ENCODE results near the gene KLHL11. TPM values are rescaled to one million over a fixed set of nuclear protein-coding genes. Genes with fewer than 3 reads are reported as not detected.

KLHL11 gene
- total and polyA plus RNA-seq, 9 of the 15 experiments (the other 6 are each of a cell fraction or from before 2014, with no cell fraction given) = 0.20 to 17.0 (median 10.3) TPM

GRCh38 chr17:41864836-41865595 is at the start of gene KLHL11 (continued):
- TF ChIP-seq SMARCB1 (IDR thresholded peaks at IDR 0.05; ENCODE audit: insufficient read length, low read depth) (no peak), DIDO1 (tag; IDR thresholded peaks at IDR 0.05; ENCODE audit: low read depth) (no peak), GTF2F1 (IDR thresholded peaks at IDR 0.05; ENCODE audit: low read depth, low read length) (no peak), SMARCE1 (IDR thresholded peaks at IDR 0.05) (0 out of 2 replicates have a peak, but pooled peaks have one; percentile 31), MECOM (CRISPR knock-in tag; IDR thresholded peaks at IDR 0.05) (no peak), STAT5A (IDR thresholded peaks at IDR 0.05; ENCODE audit: borderline replicate concordance, low read length) (no peak), TFAM (CRISPR knock-in tag; conservative IDR thresholded peaks at IDR 0.05) (no peak), RNF2 (IDR thresholded peaks at IDR 0.05) (0 out of 2 replicates have a peak, but pooled peaks have one; percentile 9), HMG20B (CRISPR knock-in tag; IDR thresholded peaks at IDR 0.05) (no peak), ZBTB1 (CRISPR knock-in tag; IDR thresholded peaks at IDR 0.05; ENCODE audit: borderline replicate concordance, low read depth) (no peak), ZNF778 (CRISPR knock-in tag; IDR thresholded peaks at IDR 0.05) (no peak), ZNF143 (CRISPR knock-in tag; IDR thresholded peaks at IDR 0.05) (peak; percentile 75), KAT2B (IDR thresholded peaks at IDR 0.05; ENCODE audit: low read depth, low read length) (no peak), FIP1L1 (IDR thresholded peaks at IDR 0.05; ENCODE audit: low read depth, low read length, poor library complexity, severe bottlenecking) (peak; percentile 56), ZNF445 (CRISPR knock-in tag; IDR thresholded peaks at IDR 0.05; ENCODE audit: low read depth) (no peak), NCOA1 (IDR thresholded peaks at IDR 0.05; ENCODE audit: low read depth) (no peak), NCOR1 (IDR thresholded peaks at IDR 0.05) (no peak), HCFC1 (IDR thresholded peaks at IDR 0.05; ENCODE audit: low read depth, low read length) (peak; percentile 57), DLX4 (CRISPR knock-in tag; IDR thresholded peaks at IDR 0.05) (no peak), ZNF75A (CRISPR knock-in tag; IDR thresholded peaks at IDR 0.05) (no peak), ZBTB11 (CRISPR knock-in tag; IDR thresholded peaks at IDR 0.05) (no peak), JUND (IDR thresholded peaks at IDR 0.05; ENCODE audit: borderline replicate concordance, low read depth, low read length) (no peak), JUND (tag; IDR thresholded peaks at IDR 0.05; ENCODE audit: borderline replicate concordance, low read depth, low read length) (no peak; the same call in 2 of the 3 replicates), GABPB1 (CRISPR knock-in tag; IDR thresholded peaks at IDR 0.05) (peak; percentile 47; the same call in 1 of the 2 replicates), ATF4 (CRISPR knock-in tag; IDR thresholded peaks at IDR 0.05) (no peak), PHTF2 (CRISPR knock-in tag; IDR thresholded peaks at IDR 0.05) (no peak), ZNF695 (CRISPR knock-in tag; IDR thresholded peaks at IDR 0.05) (no peak)

Measured in K562 (cell line).